ENCODE data around the gene PORCN.

The PORCN gene

GRCh38 chrX:48476919-48477318 lies 31.9 kb upstream of the PORCN start:
- Histone ChIP-seq H2BK5ac (ENCODE audit: low read length) (no peak overlapping the region), H3K14ac (ENCODE audit: low read length) (no peak overlapping the region), H3K4me3 (ENCODE audit: low read length in 2 of 2) (peak overlapping the region; percentile 83 to 96), H3K4me2 (ENCODE audit: insufficient read depth, low read length, poor library complexity, severe bottlenecking) (peak overlapping the region; percentile 43), H3K79me1 (ENCODE audit: low read depth, low read length) (peaks cover 2% of the 10 kb centered on the region), H3K9ac (ENCODE audit: low read depth, low read length, poor library complexity) (no peak overlapping the region), H3K36me3 (replicated peaks in 1 of 2; ENCODE audit: control insufficient read depth in 2 of 2, insufficient read depth in 2 of 2, low read length in 2 of 2) (peaks cover 5 to 18% of the 10 kb centered on the region in 2 donors), H4K91ac (ENCODE audit: low read depth, low read length, poor library complexity) (no peak overlapping the region), H3K4ac (ENCODE audit: low read length) (no peak overlapping the region), H3K9me3 (replicated peaks in 1 of 2; ENCODE audit: control insufficient read depth in 2 of 2, insufficient read depth in 1 of 2, low read depth in 1 of 2, low read length in 2 of 2) (no peaks in the 10 kb centered on the region), H3K18ac (ENCODE audit: low read length) (no peak overlapping the region), H4K8ac (ENCODE audit: low read depth, low read length) (no peak overlapping the region), H3K27ac (replicated peaks; ENCODE audit: low read length) (no peak overlapping the region), H3K23ac (ENCODE audit: low read depth, low read length, poor library complexity) (no peak overlapping the region), H2BK120ac (ENCODE audit: low read depth, low read length) (no peak overlapping the region), H3K27me3 (ENCODE audit: control insufficient read depth in 3 of 3, insufficient read depth in 3 of 3, low read depth in 1 of 3, low read length in 3 of 3) (no peaks in the 10 kb centered on the region), H2AFZ (ENCODE audit: low read length) (no peak overlapping the region), H3K4me1 (ENCODE audit: control insufficient read depth in 2 of 2, insufficient read depth in 1 of 2, low read depth in 1 of 2, low read length in 2 of 2) (peaks cover 8 to 9% of the 10 kb centered on the region in 2 donors), H2BK15ac (ENCODE audit: low read length) (no peak overlapping the region), H2BK12ac (ENCODE audit: low read length) (no peak overlapping the region), H2AK5ac (ENCODE audit: low read depth, low read length) (no peak overlapping the region)
- no CpG with 5 or more reads among the region's 4 CpGs for WGBS, 2 donors (ENCODE audit: extremely low coverage in 2 of 2, insufficient read length in 2 of 2, insufficient replicate concordance in 1 of 2)
- DNase-seq (ENCODE audit: low spot score) = no peak

DNA sequence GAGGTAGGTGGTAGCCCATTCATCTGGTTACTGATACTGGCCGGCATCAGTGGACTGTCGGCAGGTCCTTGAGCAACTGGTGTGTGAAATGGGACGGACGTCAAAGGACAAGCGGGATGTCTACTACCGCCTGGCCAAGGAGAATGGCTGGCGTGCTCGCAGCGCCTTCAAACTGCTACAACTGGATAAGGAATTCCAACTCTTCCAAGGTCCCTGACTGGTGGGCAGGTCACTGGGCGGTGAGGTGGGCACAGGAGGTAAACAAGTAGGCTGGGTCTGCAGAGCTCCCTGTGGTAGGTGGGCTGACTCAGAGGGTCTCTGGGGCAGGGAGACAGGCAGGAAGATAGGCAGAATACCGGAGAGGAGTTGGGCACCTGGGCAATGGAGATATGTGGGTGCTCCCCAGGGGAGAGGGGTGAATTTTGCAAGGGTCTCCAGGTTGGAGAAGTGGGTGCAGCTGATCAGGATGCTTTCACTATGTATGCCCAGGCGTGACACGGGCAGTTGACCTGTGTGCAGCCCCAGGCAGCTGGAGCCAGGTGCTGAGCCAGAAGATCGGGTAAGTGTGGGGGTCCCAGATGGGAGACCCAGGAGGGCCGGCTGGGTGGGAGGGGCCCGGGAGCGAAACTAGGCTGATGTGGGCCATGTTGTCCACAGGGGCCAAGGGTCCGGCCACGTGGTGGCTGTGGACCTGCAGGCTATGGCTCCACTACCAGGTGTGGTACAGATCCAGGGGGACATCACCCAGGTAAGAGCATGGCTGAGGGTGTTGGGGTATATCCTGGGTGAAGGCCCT lies 30.6 kb upstream of the PORCN start:
- Histone ChIP-seq H3K4me2 (ENCODE audit: insufficient read depth, low read length, poor library complexity, severe bottlenecking) (no peak overlapping the region), H3K9me3 (replicated peaks in 1 of 2; ENCODE audit: control insufficient read depth in 2 of 2, insufficient read depth in 1 of 2, low read depth in 1 of 2, low read length in 2 of 2) (no peaks in the 10 kb centered on the region), H2AFZ (ENCODE audit: low read length) (no peak overlapping the region), H3K23ac (ENCODE audit: low read depth, low read length, poor library complexity) (no peak overlapping the region), H2BK12ac (ENCODE audit: low read length) (no peak overlapping the region), H3K18ac (ENCODE audit: low read length) (no peak overlapping the region), H2BK15ac (ENCODE audit: low read length) (no peak overlapping the region), H4K8ac (ENCODE audit: low read depth, low read length) (no peak overlapping the region), H4K91ac (ENCODE audit: low read depth, low read length, poor library complexity) (no peak overlapping the region), H3K4me1 (ENCODE audit: control insufficient read depth in 2 of 2, insufficient read depth in 1 of 2, low read depth in 1 of 2, low read length in 2 of 2) (peaks cover under 1% of the 10 kb centered on the region in 2 donors), H3K4ac (ENCODE audit: low read length) (no peak overlapping the region), H3K27me3 (ENCODE audit: control insufficient read depth in 3 of 3, insufficient read depth in 3 of 3, low read depth in 1 of 3, low read length in 3 of 3) (no peaks in the 10 kb centered on the region), H2BK5ac (ENCODE audit: low read length) (no peak overlapping the region), H3K27ac (replicated peaks; ENCODE audit: low read length) (no peak overlapping the region), H3K4me3 (ENCODE audit: low read length in 2 of 2) (no peak overlapping the region), H3K79me1 (ENCODE audit: low read depth, low read length) (peaks cover 2% of the 10 kb centered on the region), H3K36me3 (replicated peaks in 1 of 2; ENCODE audit: control insufficient read depth in 2 of 2, insufficient read depth in 2 of 2, low read length in 2 of 2) (peaks cover 9 to 30% of the 10 kb centered on the region in 2 donors), H3K14ac (ENCODE audit: low read length) (no peak overlapping the region), H3K9ac (ENCODE audit: low read depth, low read length, poor library complexity) (no peak overlapping the region), H2BK120ac (ENCODE audit: low read depth, low read length) (no peak overlapping the region), H2AK5ac (ENCODE audit: low read depth, low read length) (no peak overlapping the region)
- no CpG with 5 or more reads among the region's 19 CpGs for WGBS, 2 donors (ENCODE audit: extremely low coverage in 2 of 2, insufficient read length in 2 of 2, insufficient replicate concordance in 1 of 2)
- no peak for DNase-seq (ENCODE audit: low spot score)

DNA sequence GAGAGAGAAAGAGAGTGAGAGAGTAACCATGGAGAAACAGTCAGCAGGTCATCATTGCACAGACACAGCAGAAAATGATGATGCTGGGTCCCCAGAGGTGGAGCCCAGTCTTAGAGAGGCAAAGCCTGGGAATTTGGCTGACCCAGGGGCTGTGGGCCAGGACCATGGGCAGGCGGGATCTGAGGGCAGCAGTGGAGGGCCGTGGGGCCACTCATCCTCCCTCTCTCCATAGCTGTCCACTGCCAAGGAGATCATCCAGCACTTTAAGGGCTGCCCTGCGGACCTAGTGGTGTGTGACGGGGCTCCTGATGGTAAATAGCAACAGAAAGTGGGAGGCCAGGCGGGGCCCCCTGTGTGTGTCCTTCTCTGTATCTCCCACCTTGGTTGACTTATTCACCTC lies 30.0 kb upstream of the PORCN start:
- no peak overlapping the region for H3K4ac ChIP-seq (ENCODE audit: low read length)
- H3K4me2 ChIP-seq (ENCODE audit: insufficient read depth, low read length, poor library complexity, severe bottlenecking) = no peak overlapping the region
- H2BK12ac ChIP-seq (ENCODE audit: low read length) = no peak overlapping the region
- H3K18ac ChIP-seq (ENCODE audit: low read length) = no peak overlapping the region
- no peak overlapping the region for H3K9ac ChIP-seq (ENCODE audit: low read depth, low read length, poor library complexity)
- no peak overlapping the region for H3K4me3 ChIP-seq (ENCODE audit: low read length in 2 of 2)
- no peaks in the 10 kb centered on the region for H3K27me3 ChIP-seq (ENCODE audit: control insufficient read depth in 3 of 3, insufficient read depth in 3 of 3, low read depth in 1 of 3, low read length in 3 of 3)
- no peak overlapping the region for H2AK5ac ChIP-seq (ENCODE audit: low read depth, low read length)
- H3K23ac ChIP-seq (ENCODE audit: low read depth, low read length, poor library complexity) = no peak overlapping the region
- H4K91ac ChIP-seq (ENCODE audit: low read depth, low read length, poor library complexity) = no peak overlapping the region
- H2BK5ac ChIP-seq (ENCODE audit: low read length) = no peak overlapping the region
- H3K9me3 ChIP-seq (replicated peaks in 1 of 2; ENCODE audit: control insufficient read depth in 2 of 2, insufficient read depth in 1 of 2, low read depth in 1 of 2, low read length in 2 of 2) = no peaks in the 10 kb centered on the region
- peaks cover 9 to 37% of the 10 kb centered on the region in 2 donors for H3K36me3 ChIP-seq (replicated peaks in 1 of 2; ENCODE audit: control insufficient read depth in 2 of 2, insufficient read depth in 2 of 2, low read length in 2 of 2)
- no peaks in the 10 kb centered on the region for H3K4me1 ChIP-seq (ENCODE audit: control insufficient read depth in 2 of 2, insufficient read depth in 1 of 2, low read depth in 1 of 2, low read length in 2 of 2)
- no peak overlapping the region for H2BK15ac ChIP-seq (ENCODE audit: low read length)
- H4K8ac ChIP-seq (ENCODE audit: low read depth, low read length) = no peak overlapping the region
- H3K27ac ChIP-seq (replicated peaks; ENCODE audit: low read length) = no peak overlapping the region
- no peak overlapping the region for H2BK120ac ChIP-seq (ENCODE audit: low read depth, low read length)
- H3K79me1 ChIP-seq (ENCODE audit: low read depth, low read length) = peaks cover 2% of the 10 kb centered on the region
- no peak for DNase-seq (ENCODE audit: low spot score)
- H3K14ac ChIP-seq (ENCODE audit: low read length) = no peak overlapping the region
- no CpG with 5 or more reads among the region's 5 CpGs for WGBS, 2 donors (ENCODE audit: extremely low coverage in 2 of 2, insufficient read length in 2 of 2, insufficient replicate concordance in 1 of 2)
- H2AFZ ChIP-seq (ENCODE audit: low read length) = no peak overlapping the region

DNA sequence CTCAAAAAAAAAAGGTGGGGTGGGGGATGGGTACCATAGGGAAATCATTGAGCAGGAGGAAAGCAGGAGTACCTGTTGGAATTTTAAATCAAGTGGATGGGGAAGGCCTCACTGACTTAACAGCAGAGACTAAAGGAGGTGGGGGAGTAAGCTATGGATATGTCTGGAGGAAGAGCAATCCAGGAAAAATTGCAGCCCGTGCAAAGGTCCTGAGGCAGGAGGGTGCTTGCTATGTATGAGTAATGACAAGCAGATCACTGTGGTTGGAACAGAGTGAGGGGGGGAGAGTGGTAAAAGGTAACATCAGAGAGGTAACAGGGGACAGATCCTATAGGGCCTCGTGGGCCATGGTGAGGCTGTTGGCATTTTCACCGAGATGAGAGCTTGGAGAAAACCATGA lies 28.6 kb upstream of the PORCN start:
- no peak overlapping the region for H3K4me2 ChIP-seq (ENCODE audit: insufficient read depth, low read length, poor library complexity, severe bottlenecking)
- no peak overlapping the region for H3K9ac ChIP-seq (ENCODE audit: low read depth, low read length, poor library complexity)
- H2BK5ac ChIP-seq (ENCODE audit: low read length) = no peak overlapping the region
- no peak overlapping the region for H2BK120ac ChIP-seq (ENCODE audit: low read depth, low read length)
- no peak overlapping the region for H3K27ac ChIP-seq (replicated peaks; ENCODE audit: low read length)
- WGBS, 2 donors (ENCODE audit: extremely low coverage in 2 of 2, insufficient read length in 2 of 2, insufficient replicate concordance in 1 of 2) = no CpG with 5 or more reads among the region's 3 CpGs
- no peak overlapping the region for H4K8ac ChIP-seq (ENCODE audit: low read depth, low read length)
- H3K79me1 ChIP-seq (ENCODE audit: low read depth, low read length) = peaks cover 2% of the 10 kb centered on the region
- no peak overlapping the region for H3K23ac ChIP-seq (ENCODE audit: low read depth, low read length, poor library complexity)
- no peak overlapping the region for H4K91ac ChIP-seq (ENCODE audit: low read depth, low read length, poor library complexity)
- no peak overlapping the region for H2BK15ac ChIP-seq (ENCODE audit: low read length)
- no peak for DNase-seq (ENCODE audit: low spot score)
- H2BK12ac ChIP-seq (ENCODE audit: low read length) = no peak overlapping the region
- H3K27me3 ChIP-seq (ENCODE audit: control insufficient read depth in 3 of 3, insufficient read depth in 3 of 3, low read depth in 1 of 3, low read length in 3 of 3) = no peaks in the 10 kb centered on the region
- H3K9me3 ChIP-seq (replicated peaks in 1 of 2; ENCODE audit: control insufficient read depth in 2 of 2, insufficient read depth in 1 of 2, low read depth in 1 of 2, low read length in 2 of 2) = no peaks in the 10 kb centered on the region
- H3K18ac ChIP-seq (ENCODE audit: low read length) = no peak overlapping the region
- no peak overlapping the region for H2AFZ ChIP-seq (ENCODE audit: low read length)
- H3K14ac ChIP-seq (ENCODE audit: low read length) = no peak overlapping the region
- no peak overlapping the region for H3K4ac ChIP-seq (ENCODE audit: low read length)
- no peaks in the 10 kb centered on the region for H3K4me1 ChIP-seq (ENCODE audit: control insufficient read depth in 2 of 2, insufficient read depth in 1 of 2, low read depth in 1 of 2, low read length in 2 of 2)
- H2AK5ac ChIP-seq (ENCODE audit: low read depth, low read length) = no peak overlapping the region
- no peak overlapping the region for H3K4me3 ChIP-seq (ENCODE audit: low read length in 2 of 2)
- peaks cover 9 to 43% of the 10 kb centered on the region in 2 donors for H3K36me3 ChIP-seq (replicated peaks in 1 of 2; ENCODE audit: control insufficient read depth in 2 of 2, insufficient read depth in 2 of 2, low read length in 2 of 2)

All from neuronal stem cell (in vitro differentiated cells).